ENCODE measurements around the gene KRTAP1-4.

Gene KRTAP1-4

DNA sequence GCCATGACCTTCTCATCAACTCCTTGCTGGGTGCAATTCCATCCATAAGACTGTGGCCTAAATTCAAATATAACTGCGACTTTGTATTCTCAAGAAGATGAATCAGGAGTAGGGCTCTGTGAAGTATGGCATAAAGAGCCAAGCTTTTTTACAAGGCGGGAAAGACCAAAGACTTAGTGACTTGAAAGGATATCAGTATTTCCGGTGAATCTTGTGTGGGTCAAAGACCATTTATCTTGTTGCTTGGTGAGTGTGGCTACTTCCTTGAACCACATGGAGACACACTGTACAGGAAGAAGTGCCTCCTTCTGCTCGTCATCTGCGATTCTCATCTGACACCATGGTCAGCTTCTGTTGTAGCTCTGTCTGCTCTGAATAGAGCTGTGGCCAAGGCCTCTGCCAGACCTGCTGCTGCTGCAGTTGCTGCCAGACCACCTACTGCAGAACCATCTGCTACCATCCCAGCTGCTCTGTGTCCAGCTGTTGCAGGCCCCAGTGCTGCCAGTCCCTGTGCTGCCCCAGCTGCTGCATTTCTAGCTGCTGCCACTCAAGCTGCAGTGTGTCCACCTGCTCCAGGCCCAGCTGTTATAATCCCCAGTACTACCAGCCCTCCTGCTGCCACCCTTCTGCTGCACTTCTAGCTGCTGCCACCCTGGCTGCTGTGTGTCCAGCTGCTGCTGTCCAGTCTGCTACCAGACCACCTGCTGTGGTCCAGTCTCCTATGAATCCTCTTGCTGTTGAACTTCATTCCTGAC lies 41.8 kb upstream of the KRTAP1-4 start:
- Histone ChIP-seq H3K4me2 (ENCODE audit: low read length) (no peak overlapping the region), H3K27me3 (ENCODE audit: insufficient read depth, low read length) (no peaks in the 10 kb centered on the region), H3K9me2 (ENCODE audit: low read depth, low read length) (no peaks in the 10 kb centered on the region), H3K36me3 (ENCODE audit: insufficient read depth, low read length) (no peaks in the 10 kb centered on the region), H3K9me3 (ENCODE audit: low read length) (no peaks in the 10 kb centered on the region), H3F3A (ENCODE audit: insufficient read depth, low read length) (no peaks in the 10 kb centered on the region), H3K4me3 (ENCODE audit: low read depth, low read length, poor library complexity, severe bottlenecking) (no peak overlapping the region), H3K4me1 (ENCODE audit: insufficient read depth, low read length, severe bottlenecking) (no peaks in the 10 kb centered on the region), H3K27ac (ENCODE audit: low read depth, low read length, poor library complexity, severe bottlenecking) (no peak overlapping the region), H3K9ac (ENCODE audit: low read length) (no peak overlapping the region), H3K79me2 (ENCODE audit: insufficient read depth, low read length) (no peaks in the 10 kb centered on the region), H4K20me1 (ENCODE audit: insufficient read depth, low read length) (no peaks in the 10 kb centered on the region), H2AFZ (ENCODE audit: low read length) (no peak overlapping the region)
- TF ChIP-seq, protein P1, sequence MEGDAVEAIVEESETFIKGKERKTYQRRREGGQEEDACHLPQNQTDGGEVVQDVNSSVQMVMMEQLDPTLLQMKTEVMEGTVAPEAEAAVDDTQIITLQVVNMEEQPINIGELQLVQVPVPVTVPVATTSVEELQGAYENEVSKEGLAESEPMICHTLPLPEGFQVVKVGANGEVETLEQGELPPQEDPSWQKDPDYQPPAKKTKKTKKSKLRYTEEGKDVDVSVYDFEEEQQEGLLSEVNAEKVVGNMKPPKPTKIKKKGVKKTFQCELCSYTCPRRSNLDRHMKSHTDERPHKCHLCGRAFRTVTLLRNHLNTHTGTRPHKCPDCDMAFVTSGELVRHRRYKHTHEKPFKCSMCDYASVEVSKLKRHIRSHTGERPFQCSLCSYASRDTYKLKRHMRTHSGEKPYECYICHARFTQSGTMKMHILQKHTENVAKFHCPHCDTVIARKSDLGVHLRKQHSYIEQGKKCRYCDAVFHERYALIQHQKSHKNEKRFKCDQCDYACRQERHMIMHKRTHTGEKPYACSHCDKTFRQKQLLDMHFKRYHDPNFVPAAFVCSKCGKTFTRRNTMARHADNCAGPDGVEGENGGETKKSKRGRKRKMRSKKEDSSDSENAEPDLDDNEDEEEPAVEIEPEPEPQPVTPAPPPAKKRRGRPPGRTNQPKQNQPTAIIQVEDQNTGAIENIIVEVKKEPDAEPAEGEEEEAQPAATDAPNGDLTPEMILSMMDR (IDR thresholded peaks at IDR 0.05; ENCODE audit: low read length), result no peak
- TF ChIP-seq EZH2 (IDR thresholded peaks at IDR 0.05; ENCODE audit: borderline replicate concordance, low read length), result no peak

DNA sequence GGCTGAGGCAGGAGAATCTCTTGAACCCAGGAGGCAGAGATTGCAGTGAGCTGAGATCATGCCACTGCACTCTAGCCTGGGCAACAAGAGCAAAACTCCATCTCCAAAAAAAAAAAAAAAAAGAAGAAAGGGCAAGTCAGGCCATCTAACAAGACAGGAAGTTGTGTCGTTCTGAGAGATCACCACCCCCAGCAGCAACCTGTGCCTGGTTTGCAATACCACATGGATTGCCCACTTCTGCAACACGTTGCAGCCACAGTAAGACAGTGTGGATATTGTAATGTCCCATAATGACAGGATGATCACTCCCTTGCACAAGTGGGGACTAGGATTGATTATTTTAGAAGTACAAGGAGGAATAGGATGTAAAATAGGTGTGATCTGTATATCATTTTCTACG lies 39.0 kb upstream of the KRTAP1-4 start:
- Histone ChIP-seq H3K4me1 (ENCODE audit: insufficient read depth, low read length, severe bottlenecking) (no peaks in the 10 kb centered on the region), H3K9ac (ENCODE audit: low read length) (no peak overlapping the region), H3F3A (ENCODE audit: insufficient read depth, low read length) (no peaks in the 10 kb centered on the region), H3K9me3 (ENCODE audit: low read length) (no peaks in the 10 kb centered on the region), H3K27ac (ENCODE audit: low read depth, low read length, poor library complexity, severe bottlenecking) (no peak overlapping the region), H3K36me3 (ENCODE audit: insufficient read depth, low read length) (no peaks in the 10 kb centered on the region), H3K79me2 (ENCODE audit: insufficient read depth, low read length) (no peaks in the 10 kb centered on the region), H3K9me2 (ENCODE audit: low read depth, low read length) (no peaks in the 10 kb centered on the region), H4K20me1 (ENCODE audit: insufficient read depth, low read length) (no peaks in the 10 kb centered on the region), H3K4me3 (ENCODE audit: low read depth, low read length, poor library complexity, severe bottlenecking) (no peak overlapping the region), H3K4me2 (ENCODE audit: low read length) (no peak overlapping the region), H3K27me3 (ENCODE audit: insufficient read depth, low read length) (no peaks in the 10 kb centered on the region), H2AFZ (ENCODE audit: low read length) (no peak overlapping the region)
- no peak for TF ChIP-seq EZH2 (IDR thresholded peaks at IDR 0.05; ENCODE audit: borderline replicate concordance, low read length)
- TF ChIP-seq, protein P1 (IDR thresholded peaks at IDR 0.05; ENCODE audit: low read length), result no peak

DNA sequence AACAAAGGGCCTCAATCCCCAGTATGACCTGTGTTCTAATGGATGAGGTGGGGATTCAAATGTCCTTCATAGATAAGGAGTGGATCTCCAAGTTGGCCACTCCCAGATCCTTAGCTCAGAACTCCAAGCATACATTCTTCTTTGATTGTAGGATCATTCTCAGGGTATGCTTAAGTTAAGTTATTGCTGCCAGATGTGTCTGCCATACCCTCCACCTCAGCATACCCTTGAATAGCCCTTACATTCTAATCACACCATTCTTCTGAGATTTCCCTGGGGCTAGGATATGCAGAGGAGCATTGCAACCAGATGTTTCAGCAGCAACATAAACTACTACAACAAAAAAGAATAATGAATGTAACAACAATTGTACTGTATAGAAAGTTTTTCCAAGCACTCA lies 37.3 kb upstream of the KRTAP1-4 start:
- H3K4me1 ChIP-seq (ENCODE audit: insufficient read depth, low read length, severe bottlenecking), result no peaks in the 10 kb centered on the region
- H3K27ac ChIP-seq (ENCODE audit: low read depth, low read length, poor library complexity, severe bottlenecking), result no peak overlapping the region
- H4K20me1 ChIP-seq (ENCODE audit: insufficient read depth, low read length), result no peaks in the 10 kb centered on the region
- no peak overlapping the region for H3K4me2 ChIP-seq (ENCODE audit: low read length)
- no peaks in the 10 kb centered on the region for H3K79me2 ChIP-seq (ENCODE audit: insufficient read depth, low read length)
- H3K27me3 ChIP-seq (ENCODE audit: insufficient read depth, low read length), result no peaks in the 10 kb centered on the region
- no peak overlapping the region for H3K9ac ChIP-seq (ENCODE audit: low read length)
- H3K9me3 ChIP-seq (ENCODE audit: low read length), result no peaks in the 10 kb centered on the region
- H2AFZ ChIP-seq (ENCODE audit: low read length), result no peak overlapping the region
- no peak overlapping the region for H3K4me3 ChIP-seq (ENCODE audit: low read depth, low read length, poor library complexity, severe bottlenecking)
- no peaks in the 10 kb centered on the region for H3K36me3 ChIP-seq (ENCODE audit: insufficient read depth, low read length)
- no peaks in the 10 kb centered on the region for H3F3A ChIP-seq (ENCODE audit: insufficient read depth, low read length)
- no peaks in the 10 kb centered on the region for H3K9me2 ChIP-seq (ENCODE audit: low read depth, low read length)
- no peak for TF ChIP-seq EZH2 (IDR thresholded peaks at IDR 0.05; ENCODE audit: borderline replicate concordance, low read length)
- TF ChIP-seq, protein P1 (IDR thresholded peaks at IDR 0.05; ENCODE audit: low read length), result no peak
